Measurements from ENCODE around the gene DCBLD2. TPM values are rescaled to one million over a fixed set of nuclear protein-coding genes. Genes with fewer than 3 reads are reported as not detected.

Gene DCBLD2
- total RNA-seq, 1 donor from 2014 or later: 51.2 TPM

DNA sequence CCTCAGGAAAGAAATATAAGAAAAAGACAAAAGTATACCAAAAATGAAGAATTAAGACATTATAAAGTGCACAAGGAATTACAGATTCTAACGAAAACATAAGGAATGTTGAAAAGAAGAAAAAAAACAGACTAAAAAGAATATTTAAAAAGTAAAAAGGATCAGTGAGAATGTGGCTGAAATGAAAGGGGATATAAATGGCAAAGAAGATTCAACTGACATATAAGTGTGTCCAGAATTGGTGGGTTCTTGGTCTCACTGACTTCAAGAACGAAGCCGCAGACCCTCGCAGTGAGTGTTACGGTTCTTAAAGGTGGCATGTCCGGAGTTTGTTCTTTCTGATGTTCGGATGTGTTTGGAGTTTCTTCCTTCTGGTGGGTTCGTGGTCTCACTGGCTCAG is 44.8 kb downstream of the DCBLD2 start:
- no peak for DNase-seq (ENCODE audit: extremely low spot score, unreplicated experiment)
- TF ChIP-seq CTCF (conservative IDR thresholded peaks at IDR 0.05): no peak
- Mint-ChIP-seq H3K9me3 (peaks cover 20% of the 10 kb centered on the region), H3K4me1 (ENCODE audit: unreplicated experiment) (no peaks in the 10 kb centered on the region), H3K4me3 (no peak overlapping the region), H3K36me3 (peaks cover 49% of the 10 kb centered on the region), H3K27me3 (no peaks in the 10 kb centered on the region), H3K27ac (no peak overlapping the region)

DNA sequence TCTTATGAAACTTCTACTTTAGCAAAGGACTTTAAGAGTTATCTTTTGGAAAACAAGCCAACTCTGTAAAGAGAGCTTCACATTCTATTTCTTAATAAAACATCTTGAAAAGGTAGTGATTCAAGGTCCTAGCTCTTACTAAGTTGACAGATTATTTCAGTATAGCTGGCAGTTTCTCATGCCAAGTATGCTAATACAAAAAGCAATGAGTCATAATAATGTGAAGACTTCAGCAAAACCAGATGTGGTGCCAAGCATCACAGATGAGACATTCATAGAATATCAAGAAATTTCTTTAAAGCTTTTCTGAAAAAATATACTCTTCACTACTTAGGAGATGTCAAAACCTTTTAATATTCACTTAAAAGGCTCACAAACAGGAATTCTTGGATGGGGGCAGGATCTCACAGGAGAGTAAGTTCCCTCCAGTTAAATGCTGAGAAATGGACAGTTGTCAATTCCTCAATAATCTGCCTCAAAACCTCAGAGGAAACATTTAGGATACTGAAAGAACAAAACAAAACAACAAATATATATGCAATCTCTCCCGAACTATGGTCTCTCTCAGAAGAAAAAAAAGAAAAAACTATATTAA is 45.6 kb downstream of the DCBLD2 start:
- H3K9me3 Mint-ChIP-seq: peaks cover 12% of the 10 kb centered on the region
- no peak overlapping the region for H3K27ac Mint-ChIP-seq

DNA sequence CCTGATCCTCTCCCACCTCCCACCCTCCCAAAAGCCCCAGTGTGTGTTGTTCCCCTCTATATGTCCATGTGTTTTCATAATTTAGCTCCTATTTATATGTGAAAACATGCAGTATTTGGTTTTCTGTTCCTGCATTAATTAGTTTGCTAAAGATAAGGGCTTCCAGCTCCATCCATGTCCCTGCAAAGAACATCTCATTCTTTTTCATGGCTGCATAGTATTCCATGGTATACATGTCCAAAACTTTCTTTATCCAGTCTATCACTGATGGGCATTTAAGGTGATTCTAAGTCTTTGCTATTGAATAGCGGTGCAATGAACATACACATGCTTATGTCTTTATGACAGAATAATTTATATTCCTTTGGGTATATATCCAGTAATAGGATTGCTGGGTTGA is 53.4 kb downstream of the DCBLD2 start:
- Mint-ChIP-seq H3K27ac (no peak overlapping the region), H3K36me3 (peaks cover 17% of the 10 kb centered on the region), H3K9me3 (no peaks in the 10 kb centered on the region), H3K4me1 (ENCODE audit: unreplicated experiment) (no peaks in the 10 kb centered on the region), H3K27me3 (no peaks in the 10 kb centered on the region), H3K4me3 (no peak overlapping the region)
- no peak for DNase-seq (ENCODE audit: extremely low spot score, unreplicated experiment)
- no peak for TF ChIP-seq CTCF (conservative IDR thresholded peaks at IDR 0.05)

More for the DNA sequence above, 45.6 kb downstream of the DCBLD2 start:
- H3K4me3 Mint-ChIP-seq: no peak overlapping the region
- DNase-seq (ENCODE audit: extremely low spot score, unreplicated experiment): no peak
- TF ChIP-seq CTCF (conservative IDR thresholded peaks at IDR 0.05): no peak
- H3K27me3 Mint-ChIP-seq: no peaks in the 10 kb centered on the region
- no peaks in the 10 kb centered on the region for H3K4me1 Mint-ChIP-seq (ENCODE audit: unreplicated experiment)
- H3K36me3 Mint-ChIP-seq: peaks cover 42% of the 10 kb centered on the region

DNA sequence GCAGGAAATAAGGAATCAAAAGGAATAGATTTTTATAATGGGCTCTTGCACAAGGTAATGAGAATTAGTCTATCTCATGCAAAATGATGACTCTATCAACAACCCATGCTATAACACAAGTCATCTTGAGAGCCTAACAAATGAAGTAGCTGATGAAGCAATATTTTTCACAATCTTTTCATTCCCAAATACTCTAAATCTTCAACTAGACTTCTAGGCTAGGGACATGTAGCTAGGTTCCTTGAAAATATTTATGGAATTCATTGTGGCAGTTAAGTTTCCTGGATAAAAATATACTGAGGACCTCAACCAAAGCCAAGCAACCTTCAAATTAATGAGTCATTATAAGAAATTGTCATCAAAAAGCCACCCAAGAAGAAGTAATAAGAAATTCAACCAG is 55.4 kb downstream of the DCBLD2 start:
- Mint-ChIP-seq H3K4me3 (no peak overlapping the region), H3K36me3 (peaks cover 17% of the 10 kb centered on the region), H3K27ac (no peak overlapping the region), H3K4me1 (ENCODE audit: unreplicated experiment) (no peaks in the 10 kb centered on the region), H3K27me3 (no peaks in the 10 kb centered on the region), H3K9me3 (no peaks in the 10 kb centered on the region)
- no peak for DNase-seq (ENCODE audit: extremely low spot score, unreplicated experiment)
- TF ChIP-seq CTCF (conservative IDR thresholded peaks at IDR 0.05): no peak

DNA sequence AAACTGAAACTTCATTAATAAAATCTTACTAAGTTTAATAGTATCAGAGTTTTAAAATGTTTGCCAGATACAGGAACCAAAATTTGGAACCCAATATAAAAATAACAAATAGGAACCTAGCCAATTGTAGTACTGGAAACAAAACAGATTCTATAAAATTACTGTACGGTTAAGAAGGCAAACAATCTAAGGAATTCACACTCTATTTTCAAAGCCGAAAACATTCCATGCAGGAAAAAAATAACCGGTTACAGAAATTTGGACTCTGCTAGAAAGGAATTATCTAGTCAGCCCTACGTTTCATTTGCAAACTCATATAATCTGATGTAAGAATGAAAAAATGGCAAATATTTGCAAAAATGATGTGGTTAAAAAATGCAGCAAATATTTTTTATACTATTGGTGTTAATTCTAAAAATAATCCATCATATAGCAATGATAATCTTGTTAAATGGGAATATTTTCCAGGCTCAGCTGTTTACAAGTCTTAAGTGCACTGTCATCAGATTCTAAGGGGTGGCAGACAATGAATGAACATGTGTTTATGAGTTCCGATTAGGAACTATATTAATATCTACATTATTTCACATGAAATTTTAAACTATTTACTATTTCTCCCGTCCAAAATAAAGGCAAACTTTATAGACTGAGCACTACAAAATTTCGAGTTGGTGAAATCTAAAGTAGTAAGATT is 58.1 kb downstream of the DCBLD2 start:
- no peak overlapping the region for H3K27ac Mint-ChIP-seq
- no peak for DNase-seq (ENCODE audit: extremely low spot score, unreplicated experiment)
- peaks cover 36% of the 10 kb centered on the region for H3K36me3 Mint-ChIP-seq
- no peak for TF ChIP-seq CTCF (conservative IDR thresholded peaks at IDR 0.05)
- H3K9me3 Mint-ChIP-seq: peaks cover 4% of the 10 kb centered on the region
- no peaks in the 10 kb centered on the region for H3K4me1 Mint-ChIP-seq (ENCODE audit: unreplicated experiment)
- H3K4me3 Mint-ChIP-seq: no peak overlapping the region
- no peaks in the 10 kb centered on the region for H3K27me3 Mint-ChIP-seq

Measured in type B pancreatic cell (in vitro differentiated cells).